B cell (primary cell): ENCODE data around the gene PARD6A.

Experiments used
- EZH2 ChIP-seq: IDR thresholded peaks from 2 replicates; pipeline ENCODE4 v1.6.1; 2012; ENCODE audit warnings: borderline replicate concordance, low read depth, mild to moderate bottlenecking, moderate library complexity, low read length; ENCODE audit not compliant: insufficient read depth, poor library complexity, severe bottlenecking
- TF ChIP-seq, protein P1 (sequence below): fragments of 200-600 bp; IDR thresholded peaks from one replicate; pipeline ENCODE4 v1.8.0; 2022; ENCODE audit warnings: antibody characterized with exemption, mild to moderate bottlenecking

- TF ChIP-seq, protein P1, sequence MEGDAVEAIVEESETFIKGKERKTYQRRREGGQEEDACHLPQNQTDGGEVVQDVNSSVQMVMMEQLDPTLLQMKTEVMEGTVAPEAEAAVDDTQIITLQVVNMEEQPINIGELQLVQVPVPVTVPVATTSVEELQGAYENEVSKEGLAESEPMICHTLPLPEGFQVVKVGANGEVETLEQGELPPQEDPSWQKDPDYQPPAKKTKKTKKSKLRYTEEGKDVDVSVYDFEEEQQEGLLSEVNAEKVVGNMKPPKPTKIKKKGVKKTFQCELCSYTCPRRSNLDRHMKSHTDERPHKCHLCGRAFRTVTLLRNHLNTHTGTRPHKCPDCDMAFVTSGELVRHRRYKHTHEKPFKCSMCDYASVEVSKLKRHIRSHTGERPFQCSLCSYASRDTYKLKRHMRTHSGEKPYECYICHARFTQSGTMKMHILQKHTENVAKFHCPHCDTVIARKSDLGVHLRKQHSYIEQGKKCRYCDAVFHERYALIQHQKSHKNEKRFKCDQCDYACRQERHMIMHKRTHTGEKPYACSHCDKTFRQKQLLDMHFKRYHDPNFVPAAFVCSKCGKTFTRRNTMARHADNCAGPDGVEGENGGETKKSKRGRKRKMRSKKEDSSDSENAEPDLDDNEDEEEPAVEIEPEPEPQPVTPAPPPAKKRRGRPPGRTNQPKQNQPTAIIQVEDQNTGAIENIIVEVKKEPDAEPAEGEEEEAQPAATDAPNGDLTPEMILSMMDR, result no peak
- TF ChIP-seq EZH2, result no peak
Observed at GRCh38 chr16:67653128-67653788, 7.5 kb upstream of the PARD6A start.
